ENCODE measurements around the gene KRTAP3-2.

GRCh38 chr17:40992666-40993065 lies 7.0 kb downstream of the KRTAP3-2 start:
- TF ChIP-seq CTCF (IDR thresholded peaks at IDR 0.05) (no peak), POLR2A (IDR thresholded peaks at IDR 0.05) (no peak), POLR2AphosphoS5 (IDR thresholded peaks at IDR 0.05) (no peak)
